ENCODE data around the gene LASP1NB.
"Not testable (repeated sequence)": the region's sequence is repeated elsewhere in the genome, so short reads cannot be mapped to it uniquely, and the experiment has no call there.

Gene LASP1NB

DNA sequence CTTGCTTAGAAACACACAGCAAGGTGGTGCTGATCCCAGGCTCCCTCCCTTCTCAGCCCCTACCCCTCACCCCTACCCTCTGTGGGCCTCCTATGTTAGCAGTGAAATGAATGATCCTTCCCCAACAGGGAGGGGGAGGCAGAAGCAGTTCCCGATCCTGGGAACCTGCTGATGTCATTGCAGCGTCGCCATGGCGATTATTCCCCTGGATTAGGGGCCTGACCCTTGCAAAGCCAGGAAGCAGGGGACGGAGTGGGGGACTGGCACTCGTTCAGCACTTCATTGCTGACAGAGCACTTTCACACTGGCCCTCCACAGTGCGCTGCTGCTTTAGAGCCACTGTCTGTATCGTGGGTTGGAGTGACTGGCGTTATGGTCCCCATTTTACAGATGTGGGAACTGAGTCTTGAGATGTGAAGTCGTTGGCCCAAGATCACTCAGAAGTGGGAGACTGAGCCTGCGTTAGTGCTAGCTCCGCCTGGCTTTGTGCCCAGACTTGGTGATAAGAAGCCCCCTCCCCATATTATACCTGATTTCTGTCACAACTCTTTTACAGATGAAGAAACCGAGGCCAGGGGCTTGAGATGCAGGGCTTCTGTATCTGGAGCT, 29.0 kb upstream of the LASP1NB start:
- no peak for DNase-seq (ENCODE audit: low read depth in 2 of 2)

DNA sequence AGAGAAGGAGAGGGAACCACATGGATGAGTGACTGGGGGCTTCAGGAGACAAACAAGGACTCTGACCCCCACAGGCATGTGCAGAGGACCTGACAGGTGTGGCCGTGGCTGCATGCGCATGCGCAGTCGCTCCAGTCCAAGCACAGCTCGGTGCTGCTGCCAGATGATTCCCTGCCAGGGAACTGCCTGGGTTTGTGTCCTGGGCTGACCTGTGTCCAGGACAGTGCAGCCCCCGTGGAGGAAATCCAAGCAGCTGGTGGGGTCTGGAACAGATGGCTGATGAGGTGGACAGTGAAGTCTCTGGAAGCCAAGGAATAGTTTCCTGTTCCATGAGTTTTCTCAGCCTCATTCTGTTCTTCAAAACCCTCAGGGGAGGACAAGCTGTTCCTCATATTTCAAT, 28.2 kb upstream of the LASP1NB start:
- no peak for DNase-seq (ENCODE audit: low read depth in 2 of 2)

DNA sequence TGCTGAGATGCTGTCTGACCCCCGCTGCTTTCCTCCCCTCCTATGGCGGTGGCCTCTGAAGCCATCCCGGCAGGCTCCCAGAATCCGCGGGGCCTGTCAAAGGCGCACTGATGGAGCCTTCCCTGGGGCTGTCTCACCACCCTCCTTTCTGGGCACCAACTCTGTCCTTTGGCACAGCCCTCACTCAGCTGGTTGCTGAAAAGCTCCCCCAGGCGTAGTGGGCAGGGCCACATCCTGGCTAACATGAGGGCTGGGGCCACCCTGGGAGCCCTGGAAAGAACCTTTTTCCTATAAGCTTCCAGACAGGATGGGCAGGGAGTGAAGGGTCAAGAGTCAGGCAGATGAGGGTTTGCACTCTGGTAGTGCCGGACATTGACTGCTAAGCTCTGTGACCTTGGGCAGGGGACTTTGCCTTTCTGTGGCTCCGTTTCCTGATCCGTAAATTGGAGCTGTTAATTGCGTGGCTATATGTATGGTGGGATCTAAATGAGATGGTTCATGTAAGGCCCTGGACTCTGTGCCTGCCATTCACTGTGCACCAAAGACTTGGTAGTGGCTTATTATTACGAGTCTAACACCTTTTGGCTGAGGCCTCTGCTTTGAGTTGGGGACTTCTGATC, 27.6 kb upstream of the LASP1NB start:
- DNase-seq (ENCODE audit: low read depth in 2 of 2), result no peak

DNA sequence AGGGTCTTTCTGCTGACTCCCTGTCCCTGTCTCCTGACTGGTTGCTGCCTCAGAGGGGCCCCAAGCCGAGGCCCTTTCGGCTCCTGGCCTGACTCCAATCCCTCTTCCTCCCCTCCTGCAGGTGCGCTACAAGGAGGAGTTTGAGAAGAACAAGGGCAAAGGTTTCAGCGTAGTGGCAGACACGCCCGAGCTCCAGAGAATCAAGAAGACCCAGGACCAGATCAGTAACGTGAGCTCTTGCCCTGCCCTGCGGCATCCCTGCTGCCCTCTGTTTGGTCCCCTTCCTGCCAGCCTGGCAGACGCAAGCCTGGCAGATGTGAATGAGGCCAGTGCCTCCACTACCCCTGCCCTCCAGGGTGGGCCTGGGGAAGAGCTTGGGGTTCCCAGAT, 27.1 kb upstream of the LASP1NB start:
- DNase-seq (ENCODE audit: low read depth in 2 of 2), result no peak

DNA sequence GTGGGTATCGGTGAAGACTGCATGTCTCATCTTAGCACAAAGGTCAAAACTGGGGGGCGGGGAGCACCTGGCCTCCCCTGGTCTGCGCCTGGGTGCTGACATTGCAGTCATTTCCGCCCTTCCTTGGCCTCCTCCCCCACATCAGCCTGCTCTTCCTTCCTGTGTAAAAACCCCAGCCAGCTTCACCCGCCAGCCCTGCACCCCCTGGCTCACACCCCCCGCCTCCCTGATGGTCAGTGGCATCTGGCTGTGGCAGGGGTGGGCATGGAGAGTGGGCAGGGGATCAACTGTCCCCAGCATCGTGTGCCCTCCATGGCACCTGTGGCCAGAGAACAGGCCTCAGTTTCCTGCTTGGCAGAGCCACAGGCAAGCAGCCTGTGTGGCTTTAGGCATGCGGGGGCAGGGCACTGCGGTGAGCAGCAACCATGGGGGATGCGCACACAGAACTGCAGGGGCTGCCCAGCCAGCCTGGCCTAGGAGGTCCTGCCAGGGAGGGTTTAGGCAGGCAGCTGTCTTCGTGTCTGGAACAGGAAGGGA, 26.5 kb upstream of the LASP1NB start:
- peak; percentile 55 to 58 for DNase-seq (ENCODE audit: low read depth in 2 of 2)

DNA sequence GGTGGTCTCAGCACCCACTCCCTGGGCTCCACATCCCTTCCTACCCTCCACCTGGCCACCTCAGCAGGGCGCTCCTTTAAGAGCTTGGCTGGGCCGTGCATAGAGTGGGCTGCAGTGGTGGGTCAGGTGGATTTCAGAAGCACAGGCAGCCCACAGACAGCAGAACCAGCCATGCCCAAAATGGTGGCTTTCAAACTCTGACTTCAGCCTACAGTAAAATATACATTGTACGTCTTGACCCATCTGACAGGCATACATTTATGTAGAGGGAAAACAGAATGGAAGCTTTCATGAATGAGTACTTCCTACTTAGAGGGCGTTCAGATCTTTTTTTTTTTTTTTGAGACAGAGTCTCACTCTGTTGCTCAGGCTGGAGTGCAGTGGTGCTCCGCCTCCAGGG, 26.0 kb upstream of the LASP1NB start:
- DNase-seq (ENCODE audit: low read depth in 2 of 2), result no peak

DNA sequence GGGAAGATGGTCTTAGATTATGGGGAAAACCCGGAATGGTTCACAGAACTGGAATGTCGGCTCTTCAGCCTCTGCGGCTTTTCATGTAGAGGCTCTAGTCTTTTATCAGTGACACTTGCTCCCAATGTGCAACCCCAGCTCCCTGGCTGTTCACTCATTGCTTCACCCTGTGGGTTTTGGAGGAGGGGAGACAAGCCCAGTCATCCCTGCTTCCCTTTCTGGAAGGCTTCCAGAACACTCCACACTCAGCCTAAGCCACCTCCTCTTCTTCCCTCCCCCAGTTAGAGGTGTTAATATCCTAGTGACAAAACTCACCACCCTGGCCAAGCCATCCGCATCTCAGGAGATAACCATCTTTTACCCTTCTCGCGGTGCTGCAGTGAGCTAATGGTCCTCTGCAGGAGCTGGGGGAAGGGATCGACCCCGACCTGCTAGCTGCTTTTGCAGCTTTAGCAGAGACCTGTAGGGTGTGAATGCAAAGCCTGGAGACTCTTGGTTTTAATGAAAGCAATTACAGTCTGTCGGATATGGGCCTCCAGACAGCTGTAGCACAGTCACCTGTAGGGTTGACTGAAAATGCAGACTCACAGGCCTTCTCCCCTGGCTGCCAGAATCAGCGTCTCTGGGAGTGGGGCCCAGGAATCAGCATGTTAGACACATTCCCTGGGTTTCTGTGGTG, 24.3 kb upstream of the LASP1NB start:
- no peak for DNase-seq (ENCODE audit: low read depth in 2 of 2)

DNA sequence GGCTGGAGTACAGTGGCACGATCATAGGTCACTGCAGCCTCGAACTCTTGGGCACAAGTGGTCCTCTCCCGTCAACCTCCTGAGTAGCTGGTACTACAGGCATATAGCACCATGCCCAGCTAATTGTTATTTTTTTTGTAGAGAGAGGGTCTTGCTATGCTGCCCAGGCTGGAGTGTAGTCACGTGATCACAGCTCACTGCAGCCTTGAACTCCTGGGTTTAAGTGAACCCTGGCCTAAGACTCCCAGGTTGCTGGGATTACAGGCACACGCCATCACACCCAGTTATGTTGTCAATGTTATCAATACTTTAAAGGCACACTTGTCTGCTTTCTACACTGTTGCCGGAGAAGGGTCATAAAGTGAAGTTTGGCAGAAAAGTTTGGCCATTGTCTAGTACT, 22.0 kb upstream of the LASP1NB start:
- no peak for DNase-seq (ENCODE audit: low read depth in 2 of 2)

DNA sequence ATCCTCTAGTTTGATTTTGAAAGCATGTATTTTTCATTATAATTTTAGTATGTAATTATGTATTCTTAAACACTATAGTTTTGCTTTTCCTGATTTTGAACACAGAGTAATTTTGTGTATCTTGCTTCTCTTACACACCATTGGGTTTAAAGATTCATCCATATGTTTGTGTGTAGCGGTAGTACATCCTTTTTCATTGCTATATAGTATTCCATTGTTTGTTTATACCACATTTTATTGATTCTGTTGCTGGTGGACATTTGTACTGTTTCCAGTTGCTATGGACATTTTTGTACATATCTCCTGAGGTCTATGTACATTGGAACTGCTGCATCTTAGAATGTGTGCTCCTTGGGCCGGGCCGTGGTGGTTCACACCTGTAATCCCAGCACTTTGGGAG, 20.5 kb upstream of the LASP1NB start:
- no peak for DNase-seq (ENCODE audit: low read depth in 2 of 2)

DNA sequence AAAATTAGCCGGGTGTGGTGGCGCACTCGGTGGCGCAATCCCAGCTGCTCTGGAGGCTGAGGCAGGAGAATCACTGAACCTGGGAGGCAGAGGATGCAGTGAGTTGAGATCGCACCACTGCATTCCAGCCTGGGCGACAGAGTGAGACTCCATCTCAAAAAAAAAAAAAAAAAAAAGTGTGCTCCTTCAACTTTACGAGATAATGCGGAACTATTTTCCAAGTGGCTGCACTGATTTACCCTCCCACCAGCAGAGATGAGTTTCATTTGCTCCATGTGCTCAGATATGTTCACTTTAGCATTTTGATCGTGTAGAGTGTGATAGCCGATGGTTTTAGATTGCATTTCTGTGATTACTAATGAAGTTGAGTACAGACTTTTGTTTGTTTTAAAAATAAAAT, 20.0 kb upstream of the LASP1NB start:
- no peak for DNase-seq (ENCODE audit: low read depth in 2 of 2)

DNA sequence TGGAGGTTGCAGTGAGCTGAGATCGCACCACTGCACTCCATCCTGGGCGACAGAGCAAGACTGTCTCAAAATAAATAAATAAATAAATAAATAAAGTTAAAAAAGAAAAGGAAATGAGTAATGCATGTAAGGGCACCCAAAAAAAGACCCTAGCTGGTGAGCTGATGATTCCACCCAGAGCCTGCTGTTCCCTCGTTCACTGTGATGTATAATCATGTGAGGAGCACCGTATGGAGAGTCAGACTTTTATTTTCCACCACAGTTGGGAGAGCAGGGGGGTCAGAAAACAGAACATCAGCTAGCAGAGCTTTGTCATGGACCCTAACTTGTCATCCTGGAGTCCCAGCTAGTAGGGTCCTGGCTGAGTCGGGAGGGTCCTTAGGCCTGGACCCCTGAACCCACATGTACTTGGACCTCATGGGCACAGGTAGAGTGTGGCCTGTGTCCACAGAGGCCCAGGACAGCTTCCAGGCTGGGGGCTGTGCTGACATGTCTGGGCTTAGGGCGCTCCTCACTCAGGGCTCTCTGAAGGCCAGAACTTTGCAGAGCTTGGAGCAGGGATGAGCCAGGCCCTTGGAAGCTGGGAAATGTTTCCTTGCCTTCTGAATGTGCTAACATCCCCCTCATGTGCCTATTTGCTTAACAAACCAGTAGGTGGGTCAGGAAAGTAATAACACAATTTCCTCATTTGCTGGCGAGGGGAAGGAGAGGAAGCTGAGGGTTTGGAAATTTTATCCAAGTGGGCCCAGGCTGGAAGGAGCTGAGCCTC, 18.8 kb upstream of the LASP1NB start:
- DNase-seq (ENCODE audit: low read depth in 2 of 2), result no peak

DNA sequence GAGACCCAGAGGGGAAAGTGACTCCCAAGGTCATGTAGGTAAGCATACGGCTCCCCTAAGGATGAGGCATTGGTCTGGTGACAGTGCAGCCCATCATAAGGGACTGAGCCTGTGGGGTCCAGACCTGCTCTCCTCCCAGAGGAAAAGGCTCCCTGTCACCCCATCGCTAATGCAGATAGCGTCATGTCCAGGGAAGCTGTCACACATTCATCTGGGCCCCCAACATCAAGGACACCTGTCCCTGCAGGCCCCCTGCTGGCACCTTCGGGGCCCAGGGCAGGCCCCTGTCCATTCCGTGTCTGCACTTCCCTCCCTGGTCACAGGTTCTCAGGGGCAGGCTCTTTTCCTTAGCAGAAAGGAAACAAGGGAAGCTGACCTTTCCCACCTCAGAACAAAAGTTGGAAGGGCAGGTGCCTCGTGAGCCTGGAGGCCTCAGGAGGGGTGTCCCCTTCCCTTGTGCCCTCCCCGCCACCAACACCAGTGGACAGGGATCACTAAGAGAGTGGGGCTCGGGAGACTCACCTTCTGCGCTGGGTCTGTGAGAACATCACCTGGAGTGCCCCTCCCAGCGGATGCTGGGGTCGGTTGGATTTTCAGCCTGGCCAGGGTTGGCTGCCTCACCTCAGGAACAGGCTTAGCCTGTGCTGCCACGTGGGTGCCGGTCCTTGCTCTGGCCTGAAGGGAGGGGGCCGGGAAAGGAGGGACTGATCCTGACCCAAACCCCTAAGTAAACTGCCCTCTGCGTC, 17.3 kb upstream of the LASP1NB start:
- no peak for DNase-seq (ENCODE audit: low read depth in 2 of 2)

DNA sequence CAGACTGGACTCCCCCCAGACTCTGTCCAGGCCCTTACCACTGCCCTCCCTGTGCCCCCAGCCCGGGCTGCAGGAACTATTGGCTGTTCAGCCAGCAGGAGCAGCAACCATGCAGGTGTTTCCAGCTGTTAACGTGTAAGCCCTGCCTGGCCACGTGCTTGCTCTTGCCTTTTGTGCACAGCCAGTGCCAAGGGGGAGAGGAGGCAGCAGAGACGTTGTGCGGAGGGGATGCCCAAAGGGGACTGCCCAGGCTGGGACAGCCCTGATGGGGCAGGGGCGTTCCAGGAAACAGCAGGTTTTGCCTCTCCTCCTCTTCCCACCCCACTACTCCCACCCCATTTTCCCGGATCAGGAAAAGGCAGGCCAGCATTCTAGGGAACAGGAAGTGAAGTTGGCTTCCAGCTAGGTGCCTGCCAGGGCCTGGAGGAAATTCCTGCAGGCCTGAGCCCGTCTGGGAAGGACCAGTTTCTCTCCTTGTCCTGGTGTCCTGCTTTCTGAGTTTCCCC, 16.7 kb upstream of the LASP1NB start:
- no peak for DNase-seq (ENCODE audit: low read depth in 2 of 2)

DNA sequence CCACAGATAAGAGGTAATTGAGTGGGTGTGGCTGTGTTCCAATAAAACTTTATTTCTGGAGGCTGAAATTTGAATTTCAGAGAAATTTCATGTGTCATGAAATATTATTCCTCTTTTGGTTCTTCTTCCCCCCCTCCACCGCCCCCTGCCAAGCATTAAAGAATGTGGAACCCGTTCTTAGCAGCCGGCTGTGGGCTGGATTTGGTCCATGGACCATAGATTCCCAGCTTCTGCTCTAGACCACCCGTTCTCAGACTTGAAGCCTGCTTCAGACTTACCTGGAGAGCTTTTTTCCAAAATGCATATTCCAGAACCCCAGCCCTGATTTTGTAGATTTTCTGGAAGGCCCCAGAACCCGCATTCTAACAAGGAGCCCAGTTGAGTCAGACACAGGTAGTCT, 15.1 kb upstream of the LASP1NB start:
- DNase-seq (ENCODE audit: low read depth in 2 of 2), result no peak

DNA sequence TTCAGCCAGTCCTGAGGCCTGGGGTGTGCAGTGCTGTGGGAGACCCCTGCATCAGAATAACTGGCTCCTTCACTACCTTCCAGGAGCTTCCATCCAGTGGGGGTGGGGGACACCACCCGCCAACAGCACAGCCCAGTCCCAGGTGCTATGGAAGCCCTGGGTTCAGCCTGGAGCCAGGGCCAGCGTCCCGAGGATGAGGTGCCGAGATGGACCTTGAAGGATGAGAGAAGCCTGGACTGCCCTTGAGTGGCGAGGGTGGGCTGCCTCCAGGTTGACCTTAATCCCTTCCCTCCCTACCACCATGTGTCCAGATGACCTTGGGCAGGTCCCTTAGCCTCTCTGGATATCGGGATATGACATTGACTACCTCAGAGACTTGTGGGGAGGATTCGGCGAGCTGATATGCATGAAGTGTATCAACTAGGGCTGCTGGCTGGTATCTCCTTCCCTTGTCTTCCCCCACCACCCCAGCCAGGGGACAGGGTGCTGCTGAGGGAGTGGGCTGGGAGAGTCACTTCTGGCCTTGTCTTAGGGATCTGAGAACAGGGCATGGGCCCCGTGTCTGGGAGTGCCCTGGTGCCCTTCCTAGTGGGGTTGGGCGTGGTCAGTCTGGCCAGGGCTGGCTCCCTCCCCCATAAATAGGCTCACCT, 14.2 kb upstream of the LASP1NB start:
- no peak for DNase-seq (ENCODE audit: low read depth in 2 of 2)

DNA sequence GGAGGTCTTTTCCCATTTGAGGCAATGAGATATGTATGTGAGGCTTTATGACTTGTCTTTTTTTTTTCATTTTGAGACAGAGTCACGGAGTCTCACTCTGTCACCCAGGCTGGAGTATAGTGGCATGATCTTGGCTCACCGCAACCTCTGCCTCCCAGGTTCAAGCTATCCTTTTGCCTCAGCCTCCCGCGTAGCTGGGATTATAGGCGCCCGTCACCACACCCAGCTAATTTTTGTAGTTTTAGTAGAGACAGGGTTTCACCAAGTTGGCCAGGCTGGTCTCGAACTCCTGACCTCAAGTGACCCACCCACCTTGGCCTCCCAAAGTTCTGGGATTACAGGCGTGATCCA, 13.7 kb upstream of the LASP1NB start:
- DNase-seq (ENCODE audit: low read depth in 2 of 2), result not testable (repeated sequence)

DNA sequence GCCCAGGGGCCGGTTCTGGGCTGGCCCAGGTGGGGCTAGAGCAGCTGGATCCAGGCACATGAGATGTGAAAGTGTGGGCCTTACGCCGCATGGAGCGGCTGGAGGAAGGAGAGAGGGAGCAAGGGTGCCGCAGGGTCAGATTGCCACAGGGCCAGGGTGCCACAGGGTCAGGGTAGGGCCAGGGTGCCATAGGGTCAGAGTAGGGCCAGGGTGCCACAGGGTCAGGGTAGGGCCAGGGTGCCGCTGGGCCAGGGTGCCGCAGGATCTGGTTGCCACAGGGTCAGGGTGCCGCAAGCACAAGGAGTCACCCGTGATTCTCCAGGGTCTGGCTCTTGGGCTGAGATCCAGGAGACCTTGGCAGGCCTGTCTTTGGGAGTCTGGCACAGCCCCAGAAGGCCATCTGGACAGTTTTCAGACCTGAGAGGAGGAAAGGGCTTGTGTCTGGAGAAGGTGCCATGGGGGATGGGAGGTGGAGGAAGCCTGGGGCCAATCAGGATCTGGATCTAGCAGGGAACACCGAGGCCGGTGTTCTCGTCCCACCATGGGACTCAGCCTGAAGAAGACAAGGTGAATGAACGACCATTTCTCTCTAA, 13.1 kb upstream of the LASP1NB start:
- no peak for DNase-seq (ENCODE audit: low read depth in 2 of 2)

DNA sequence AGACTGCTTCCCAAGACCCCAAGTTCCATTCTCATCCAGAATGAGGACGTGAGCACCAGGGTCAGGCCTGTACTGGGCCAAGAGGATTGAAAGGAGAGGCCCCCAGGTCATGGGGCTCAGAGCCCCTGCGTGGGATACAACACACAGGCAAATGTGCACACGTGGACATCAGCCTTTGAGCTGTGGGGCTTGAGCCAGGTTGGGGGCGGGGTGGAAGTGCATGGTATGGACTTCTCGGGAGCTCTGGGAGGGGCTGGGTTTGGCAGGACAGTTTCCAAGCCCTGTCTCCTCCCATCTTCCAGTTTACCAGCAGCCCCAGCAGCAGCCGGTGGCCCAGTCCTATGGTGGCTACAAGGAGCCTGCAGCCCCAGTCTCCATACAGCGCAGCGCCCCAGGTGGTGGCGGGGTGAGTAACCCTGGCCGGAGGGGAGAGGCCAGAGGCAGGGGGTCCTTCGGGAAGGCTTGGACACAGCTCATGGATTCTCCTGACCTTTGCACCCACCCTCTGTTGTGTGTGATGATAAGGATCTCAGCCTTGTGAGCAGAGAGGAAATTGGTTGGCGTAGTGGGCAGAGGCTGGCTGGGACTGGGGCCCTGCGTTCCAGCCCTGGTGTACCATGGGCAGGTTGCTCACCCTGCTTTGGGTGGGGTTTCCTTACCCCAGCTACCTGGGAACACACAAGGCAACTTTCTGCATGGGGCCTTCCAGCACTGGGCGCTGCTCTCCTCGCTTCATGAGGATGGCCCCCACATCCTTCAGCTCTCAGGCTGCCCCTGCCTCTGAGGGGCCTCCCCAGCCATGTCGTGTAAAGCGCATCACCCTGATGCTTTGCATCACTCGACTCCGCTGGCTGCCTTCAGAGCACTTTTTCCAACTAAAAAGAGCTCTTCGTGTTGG, 10.4 kb upstream of the LASP1NB start:
- no peak for DNase-seq (ENCODE audit: low read depth in 2 of 2)

DNA sequence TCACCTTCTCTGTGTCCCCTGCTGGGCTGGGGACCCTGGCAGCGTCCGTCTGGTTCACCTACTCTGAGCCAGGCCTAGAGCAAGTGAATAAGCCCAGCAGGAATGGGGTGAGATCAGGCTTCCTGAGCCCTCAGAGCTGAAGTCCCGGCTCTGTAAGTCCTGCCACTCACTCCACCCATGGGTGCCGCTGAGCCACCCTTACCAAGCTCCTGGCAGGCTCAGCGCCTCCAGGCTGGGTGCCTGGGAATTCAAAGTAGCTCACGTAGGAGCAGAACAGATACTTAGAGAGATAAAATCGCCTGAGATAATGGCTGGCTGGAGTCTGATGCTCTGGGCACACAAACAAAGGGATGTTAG, 9.8 kb upstream of the LASP1NB start:
- DNase-seq (ENCODE audit: low read depth in 2 of 2), result no peak

DNA sequence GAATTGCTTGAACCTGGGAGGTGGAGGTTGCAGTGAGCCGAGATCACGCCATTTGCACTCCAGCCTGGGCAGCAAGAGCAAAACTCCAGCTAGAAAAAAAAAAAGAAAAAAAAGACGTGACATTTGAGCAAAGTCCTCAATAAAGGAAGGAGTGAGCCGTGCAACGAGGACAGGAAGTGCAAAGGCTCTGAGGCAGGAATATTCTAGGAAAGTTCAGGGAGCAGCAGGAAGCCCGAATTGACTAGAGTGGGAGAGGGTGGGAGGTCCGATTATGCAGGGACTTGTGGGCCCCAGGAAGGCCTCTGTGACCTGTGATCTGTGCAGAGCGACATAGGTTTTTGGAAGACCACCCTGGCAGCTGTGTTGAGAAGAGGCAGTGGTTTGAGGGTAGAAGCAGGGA, 8.6 kb upstream of the LASP1NB start:
- no peak for DNase-seq (ENCODE audit: low read depth in 2 of 2)

All from stimulated activated CD8-positive, alpha-beta memory T cell treated with anti-CD3 and anti-CD28 coated beads, Interleukin-7, amount 100 ng/mL, for 1 hour (primary cell).